D341Med (cell line): ENCODE results near the gene SMIM13.

Experiments
- DNase-seq: peaks from one replicate; pipeline ENCODE4 v3.0.0; 2012; ENCODE audit warnings: low spot score

SMIM13 gene

DNA sequence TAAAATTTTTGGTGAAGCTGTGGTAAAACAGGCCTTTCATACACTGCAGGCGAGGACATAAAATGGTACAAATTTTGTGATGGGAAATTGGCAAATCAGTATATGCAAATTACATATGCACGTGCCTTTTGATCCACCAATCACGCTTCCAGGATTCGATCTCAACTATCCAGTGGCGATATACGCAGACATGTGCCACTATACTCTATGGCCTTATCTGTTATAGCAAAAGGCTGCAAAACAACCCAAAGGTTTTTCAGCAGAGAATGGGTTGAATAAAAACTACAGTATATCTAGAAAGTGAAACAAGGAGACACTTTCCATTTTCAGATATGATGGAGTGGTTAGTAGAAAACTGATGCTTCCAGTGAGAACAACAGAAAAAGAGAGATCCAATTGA, 59.8 kb downstream of the SMIM13 start:
- no peak for DNase-seq

DNA sequence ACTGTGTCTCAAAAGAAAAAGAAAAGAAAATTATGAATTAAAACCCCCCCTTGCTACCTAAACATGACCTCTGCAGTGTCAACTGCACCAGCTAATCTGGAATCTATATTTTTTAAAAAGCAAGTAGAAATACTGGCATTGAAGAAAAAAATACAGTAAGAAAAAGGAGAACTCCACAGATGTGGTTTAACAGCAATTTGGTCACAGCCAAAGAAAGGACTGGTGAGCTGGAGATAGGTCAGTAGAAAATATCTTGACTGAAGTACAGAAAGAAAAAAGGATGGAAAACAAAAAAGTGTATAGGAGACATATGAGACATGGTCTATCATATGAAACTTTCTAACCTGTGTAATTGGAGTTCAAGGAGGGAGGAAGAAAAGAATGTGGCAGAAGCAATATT, 62.0 kb downstream of the SMIM13 start:
- no peak for DNase-seq

DNA sequence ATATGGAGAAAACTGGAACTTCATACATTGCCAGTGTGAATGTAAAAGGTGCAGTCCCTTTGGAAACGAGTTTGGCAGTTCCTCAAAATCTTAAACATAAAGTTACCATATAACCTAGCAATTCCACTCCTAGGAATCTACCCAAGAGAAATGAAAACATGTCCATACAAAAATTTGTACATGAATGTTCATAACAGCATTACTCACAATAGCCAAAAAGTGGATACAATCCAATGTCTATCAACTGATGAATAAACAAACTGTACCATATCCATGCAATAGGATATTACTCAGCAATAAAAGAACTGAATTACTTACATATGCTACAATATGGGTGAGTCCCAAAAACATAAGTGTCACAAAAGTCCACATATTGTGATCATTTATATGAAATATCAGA, 66.6 kb downstream of the SMIM13 start:
- no peak for DNase-seq

DNA sequence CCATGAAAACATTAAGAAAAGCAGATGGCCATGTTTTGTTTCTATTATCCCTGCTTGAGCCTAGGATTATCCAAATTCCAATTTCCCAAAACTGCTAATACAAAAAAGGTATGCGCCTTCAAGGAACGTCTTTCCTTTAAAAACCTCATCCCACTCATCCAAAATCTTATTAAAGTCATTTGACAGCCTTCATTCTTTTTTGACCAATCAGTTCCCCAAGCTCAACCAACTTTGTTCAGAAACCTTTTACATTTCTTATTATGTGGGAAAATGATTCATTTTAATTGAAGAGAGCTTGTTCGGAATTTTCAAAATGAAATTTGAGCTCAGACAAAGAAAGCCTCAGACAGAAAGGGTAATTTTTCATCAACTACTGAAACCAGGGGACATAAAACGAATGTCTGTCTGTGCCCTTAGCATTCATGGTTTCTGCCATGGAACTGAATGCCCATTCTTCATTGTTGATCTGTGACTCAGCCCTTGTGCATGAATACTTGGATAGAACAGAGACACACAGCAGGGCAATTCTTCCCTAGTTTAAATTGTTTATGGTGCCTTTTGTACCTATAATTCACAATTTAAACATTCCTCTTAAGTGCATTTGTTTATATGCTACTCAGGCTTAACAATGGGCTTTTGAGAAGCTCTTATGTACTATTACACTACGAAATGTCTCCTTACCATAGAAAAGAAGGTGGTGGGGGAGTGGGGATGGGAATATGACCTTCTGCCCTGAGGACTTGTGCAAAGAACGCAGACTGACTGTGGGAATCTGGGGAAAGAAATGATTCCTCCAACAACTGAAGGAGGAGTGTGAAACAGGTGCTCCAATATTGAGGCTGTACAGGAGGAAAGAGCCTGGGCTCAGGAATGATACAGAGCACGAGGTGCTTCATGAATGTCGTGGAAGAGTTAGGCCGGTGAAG, 67.7 kb downstream of the SMIM13 start:
- DNase-seq = no peak

DNA sequence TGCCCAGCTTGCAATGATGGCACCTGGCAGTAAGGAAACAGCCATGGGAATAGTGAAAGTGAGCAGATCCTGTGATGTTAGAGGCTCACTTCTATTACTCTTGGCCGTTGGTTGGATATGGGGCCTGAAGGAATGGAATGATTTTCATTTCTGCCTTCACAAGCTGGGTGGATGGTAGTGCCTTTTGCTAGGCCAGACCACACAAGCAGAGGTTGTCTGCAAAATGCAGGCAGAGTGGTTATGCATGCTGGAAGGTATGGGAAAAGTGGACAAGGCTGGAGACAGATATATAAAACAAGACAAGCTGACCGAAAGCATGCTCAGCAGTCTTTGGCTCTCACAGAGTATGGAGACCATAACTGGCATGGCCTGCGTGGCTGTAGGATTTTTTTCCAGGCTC, 68.6 kb downstream of the SMIM13 start:
- DNase-seq = no peak

DNA sequence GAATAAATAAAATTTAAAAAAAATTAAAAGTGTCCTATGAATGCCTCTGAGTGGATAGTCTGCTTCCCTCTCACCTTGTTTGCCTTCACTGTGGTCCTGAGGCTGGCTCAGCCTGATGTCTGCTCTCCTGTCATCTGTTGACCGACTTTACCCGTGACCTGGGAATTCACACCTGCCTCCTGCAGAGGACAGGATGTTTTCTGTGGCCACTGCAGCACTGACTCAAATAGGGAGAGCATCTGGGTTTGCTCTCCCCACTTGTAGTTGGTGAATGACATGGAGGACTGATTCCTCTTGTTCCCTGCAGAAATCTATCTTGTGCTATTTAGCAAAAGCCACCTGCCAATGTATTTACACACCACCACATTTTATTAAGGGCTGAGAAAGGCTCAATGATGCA, 70.3 kb downstream of the SMIM13 start:
- no peak for DNase-seq

DNA sequence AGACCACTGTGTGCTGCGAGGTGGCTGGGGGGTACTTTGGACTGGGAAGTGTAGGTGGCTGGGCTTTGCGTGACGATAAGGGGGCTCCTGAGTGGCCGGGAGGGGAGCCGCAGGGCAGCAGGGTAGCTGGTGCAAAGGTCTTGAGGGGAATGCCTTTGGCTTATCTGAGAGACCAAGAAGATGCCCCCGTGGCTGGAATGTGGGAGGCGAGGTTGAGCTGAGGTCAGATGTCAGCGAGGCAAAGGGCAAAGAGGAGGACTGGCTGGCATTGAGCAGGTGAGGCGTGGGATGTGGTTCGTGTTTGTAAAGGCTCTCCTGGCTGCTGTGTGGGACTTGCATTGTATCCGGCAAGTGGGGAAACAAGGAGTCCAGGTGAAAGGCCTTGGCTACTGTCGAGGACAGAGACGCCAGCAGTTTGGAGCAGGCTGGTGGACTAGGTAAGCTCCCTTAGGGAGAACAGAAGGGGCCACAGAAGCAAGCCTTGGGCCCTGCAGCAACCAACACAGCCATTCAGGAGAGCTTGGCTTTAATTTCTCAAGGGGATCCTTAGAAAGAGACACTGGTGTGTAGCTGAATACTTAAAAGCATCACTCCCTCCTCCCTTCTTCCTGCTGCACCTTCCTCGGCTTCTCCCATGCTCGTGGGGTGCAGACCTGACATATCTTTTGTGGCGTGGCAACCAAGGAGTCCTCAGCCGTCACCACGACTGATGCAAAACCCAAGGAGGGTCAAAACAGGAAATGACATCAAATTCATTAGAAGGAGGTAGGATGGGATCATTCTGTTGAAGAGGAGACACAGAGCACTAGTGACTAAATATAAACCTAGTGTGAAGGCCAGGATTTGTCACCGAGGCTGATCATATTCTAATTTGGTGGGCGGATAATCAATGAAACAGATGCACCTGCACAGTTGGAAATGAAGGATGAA, 71.3 kb downstream of the SMIM13 start:
- no peak for DNase-seq

DNA sequence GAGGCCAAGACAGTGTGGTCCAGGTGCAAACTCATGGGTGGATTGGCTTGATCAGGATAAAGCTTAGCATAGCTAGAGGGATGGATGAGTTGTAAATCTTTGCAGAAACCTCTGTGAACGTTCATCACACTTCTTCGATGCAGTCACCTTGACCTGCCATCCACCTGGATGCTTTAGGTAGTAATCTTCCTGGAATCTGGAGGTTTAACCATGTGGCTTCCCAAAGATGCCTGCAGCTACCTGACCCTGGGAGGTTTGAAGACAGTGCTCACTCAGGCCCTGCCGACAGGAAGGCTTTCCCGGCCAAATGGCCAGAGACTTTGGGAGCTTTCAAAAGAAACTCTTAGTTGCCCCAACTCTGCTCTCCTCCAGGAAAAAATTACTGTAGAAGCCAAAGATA, 73.3 kb downstream of the SMIM13 start:
- no peak for DNase-seq

DNA sequence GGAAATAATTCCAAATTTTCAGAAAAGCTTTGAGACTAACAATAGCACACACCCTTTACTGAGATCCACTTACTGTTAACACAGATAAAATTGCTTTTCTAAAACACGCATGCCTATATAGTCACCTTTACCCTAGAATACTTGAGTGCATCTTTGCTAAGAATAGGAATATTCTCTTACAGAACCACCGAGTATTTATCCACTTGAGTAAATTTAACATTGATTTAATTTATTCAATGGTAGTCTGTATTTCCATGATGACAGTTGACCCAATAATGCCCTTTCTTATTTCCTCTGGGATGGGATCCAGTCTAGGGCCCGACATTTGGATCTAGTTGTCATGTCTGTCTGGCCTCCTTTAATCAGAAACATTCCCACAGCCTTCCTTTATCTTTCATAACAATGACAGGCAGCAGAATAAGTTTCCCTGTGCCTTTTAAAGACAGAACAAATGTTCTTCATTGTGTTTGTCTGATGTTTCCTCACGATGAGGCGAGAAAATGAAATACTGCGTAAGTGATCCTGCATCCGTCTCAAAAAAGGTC, 74.5 kb downstream of the SMIM13 start:
- DNase-seq = no peak

DNA sequence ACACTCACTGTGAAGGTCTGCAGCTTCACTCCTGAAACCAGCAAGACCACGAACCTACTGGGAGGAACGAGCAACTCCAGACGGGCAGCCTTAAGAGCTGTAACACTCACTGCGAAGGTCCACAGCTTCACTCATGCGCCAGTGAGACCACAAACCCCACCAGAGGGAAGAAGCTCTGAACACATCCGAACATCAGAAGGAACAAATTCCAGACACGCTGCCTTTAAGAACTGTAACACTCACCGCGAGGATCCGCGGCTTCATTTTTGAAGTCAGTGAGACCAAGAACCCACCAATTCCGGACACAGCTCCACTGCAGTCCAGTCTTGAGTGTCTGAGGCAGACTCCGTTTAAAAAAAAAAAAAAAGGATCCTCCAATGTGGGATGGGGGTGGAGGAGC, 78.3 kb downstream of the SMIM13 start:
- DNase-seq = no peak

DNA sequence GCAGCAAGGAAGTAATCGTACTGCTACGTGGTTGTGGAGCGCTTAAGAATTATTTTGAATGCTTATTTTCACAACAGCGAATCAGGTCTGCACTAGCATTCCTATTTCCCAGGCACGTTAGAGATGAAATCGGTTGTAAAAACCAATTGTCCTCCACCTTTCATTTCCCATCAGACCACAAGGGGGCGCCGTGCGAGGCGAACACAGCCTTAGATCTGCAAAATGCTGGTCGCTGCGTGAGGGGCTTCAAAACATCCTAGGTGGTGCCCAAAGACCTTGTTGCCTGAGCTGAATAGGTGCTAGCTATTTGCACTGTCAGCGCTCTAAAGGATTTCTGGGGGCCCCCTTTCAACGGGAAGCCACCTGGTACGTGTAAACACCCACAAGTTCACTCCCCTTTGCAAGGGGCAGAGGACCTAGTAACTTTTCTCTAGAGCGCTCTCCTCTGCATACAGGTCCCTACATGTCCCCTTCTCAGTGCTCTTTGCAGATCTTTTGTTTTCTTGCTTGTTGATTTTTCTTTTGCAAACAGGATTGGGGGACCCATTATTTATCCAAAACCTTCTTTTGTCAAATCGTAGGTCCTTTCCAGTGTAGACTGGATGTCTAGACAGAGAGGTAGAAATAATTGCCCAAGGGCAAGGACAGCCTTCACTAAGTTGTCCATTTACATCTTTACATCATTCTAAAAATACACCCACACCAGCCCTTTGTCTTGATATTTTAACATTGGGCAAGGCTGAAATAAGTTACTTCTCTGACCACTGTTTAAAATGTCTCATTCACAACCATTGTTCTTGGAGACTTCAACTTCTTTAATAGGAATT, 79.1 kb downstream of the SMIM13 start:
- peak; percentile 70 for DNase-seq

DNA sequence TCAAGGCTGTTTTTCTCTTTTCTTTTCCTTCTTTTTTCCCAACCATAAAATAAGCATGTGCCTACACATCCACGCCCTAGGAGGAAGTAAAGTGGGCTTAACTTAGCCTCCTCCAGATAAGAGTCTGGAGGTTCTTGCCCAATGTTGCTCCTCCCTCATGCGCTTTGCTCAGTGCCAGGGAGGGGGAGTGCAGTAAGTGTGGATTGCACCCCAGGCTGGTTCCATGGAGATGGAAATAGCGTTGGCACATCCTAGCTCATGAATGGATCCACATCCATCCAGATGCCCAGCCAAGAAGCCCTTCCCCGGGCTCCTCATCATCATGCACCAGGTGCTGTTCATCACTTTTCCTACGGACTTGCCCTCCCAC, 80.6 kb downstream of the SMIM13 start:
- no peak for DNase-seq

DNA sequence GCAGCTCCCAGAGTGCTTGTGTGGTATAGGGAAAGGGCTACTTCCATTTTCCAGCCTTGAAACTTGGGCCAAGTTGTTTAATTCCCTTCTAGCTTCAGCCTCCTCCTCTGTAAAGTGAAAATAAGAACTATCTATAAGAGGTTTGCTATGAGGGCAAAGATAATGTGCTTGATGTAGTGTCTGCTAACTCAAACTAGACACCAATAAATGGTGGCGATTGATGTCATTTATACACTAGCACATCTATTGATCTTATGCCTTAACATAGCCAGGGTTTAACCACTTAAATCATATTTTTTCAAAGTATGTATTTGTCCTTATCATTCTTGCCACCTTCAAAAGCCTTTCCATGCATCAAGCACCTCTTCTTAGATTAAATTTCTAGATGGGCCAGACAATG, 83.6 kb downstream of the SMIM13 start:
- DNase-seq = no peak

DNA sequence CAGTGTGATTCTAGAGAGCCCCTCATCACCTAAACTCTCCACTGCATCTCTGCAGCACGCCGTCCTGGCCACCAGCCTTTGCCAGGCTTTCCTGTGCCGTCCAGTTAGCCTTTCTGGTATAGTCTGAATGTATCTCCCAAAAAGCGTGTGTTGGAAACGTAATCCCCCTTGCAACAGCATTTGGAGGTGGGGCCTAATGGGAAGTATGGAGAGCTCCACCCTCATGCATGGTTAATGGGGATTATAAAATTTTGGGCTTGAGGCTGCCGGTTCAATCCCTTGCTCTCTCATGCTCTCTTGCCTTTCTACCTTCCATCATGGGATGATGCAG, 85.4 kb downstream of the SMIM13 start:
- DNase-seq = no peak

DNA sequence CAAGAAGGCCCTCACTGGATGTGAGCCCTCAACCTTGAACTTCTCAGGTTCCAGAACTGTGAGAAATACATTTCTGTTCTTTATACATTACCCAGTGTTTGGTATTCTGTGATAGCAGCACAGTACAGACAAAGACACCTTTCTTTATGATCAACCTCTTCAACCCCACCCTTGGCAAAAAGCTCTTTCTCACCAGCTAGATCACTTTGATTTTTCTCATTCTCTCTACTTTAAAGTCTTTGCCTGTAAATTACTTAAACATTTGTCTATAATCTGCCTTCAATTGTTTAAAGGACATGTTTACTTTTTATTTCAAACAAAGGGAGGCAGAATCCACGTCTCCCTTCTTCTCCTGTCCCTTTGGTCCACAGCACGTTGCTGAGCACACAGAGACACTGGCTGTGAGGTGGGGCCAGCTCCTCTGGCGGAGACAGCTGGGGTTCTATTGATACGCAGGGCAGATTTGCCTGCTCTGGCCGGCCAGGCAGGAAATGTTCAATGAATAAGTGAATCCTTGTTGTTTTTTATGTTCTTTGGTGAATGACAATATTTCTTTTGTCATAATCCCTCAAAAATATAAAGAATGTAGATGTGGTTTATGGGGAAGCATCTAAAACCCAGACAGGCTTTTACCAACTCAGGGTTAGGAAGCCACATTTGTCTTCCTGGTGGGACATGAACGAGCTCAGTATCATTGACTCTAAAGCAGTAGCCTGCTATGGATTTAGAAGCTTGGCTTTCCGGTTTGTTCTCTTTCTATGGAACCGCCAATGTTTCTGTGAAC, 86.0 kb downstream of the SMIM13 start:
- no peak for DNase-seq

DNA sequence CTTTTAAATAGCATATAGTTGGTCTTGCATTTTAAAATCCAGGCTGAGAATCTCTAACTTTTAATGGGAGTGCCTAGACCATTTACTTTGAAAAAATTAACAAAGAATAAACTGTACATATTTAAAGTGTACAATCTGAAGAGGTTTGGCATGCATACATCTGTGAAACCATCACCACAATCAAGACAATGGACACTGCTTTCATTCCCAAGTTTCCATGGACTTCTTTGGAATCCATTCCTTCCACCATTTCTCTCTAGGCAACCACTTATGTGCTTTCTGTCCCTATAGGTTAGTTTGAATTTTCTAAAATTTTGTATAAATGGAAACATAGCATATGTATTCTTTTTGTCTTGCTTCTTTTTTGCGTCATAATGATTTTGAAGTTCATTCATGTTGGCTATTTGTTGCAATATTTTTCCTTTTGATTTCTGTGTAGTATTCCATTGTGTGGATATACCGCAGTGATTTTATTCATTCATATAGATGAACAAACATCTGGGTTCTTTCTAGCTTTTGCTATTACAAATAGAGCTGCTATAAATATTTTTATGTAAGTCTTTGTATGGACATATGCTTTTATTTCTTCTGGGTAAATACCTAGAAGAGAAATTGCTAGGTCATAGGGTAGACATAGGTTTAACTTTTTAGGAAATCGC, 88.0 kb downstream of the SMIM13 start:
- no peak for DNase-seq

DNA sequence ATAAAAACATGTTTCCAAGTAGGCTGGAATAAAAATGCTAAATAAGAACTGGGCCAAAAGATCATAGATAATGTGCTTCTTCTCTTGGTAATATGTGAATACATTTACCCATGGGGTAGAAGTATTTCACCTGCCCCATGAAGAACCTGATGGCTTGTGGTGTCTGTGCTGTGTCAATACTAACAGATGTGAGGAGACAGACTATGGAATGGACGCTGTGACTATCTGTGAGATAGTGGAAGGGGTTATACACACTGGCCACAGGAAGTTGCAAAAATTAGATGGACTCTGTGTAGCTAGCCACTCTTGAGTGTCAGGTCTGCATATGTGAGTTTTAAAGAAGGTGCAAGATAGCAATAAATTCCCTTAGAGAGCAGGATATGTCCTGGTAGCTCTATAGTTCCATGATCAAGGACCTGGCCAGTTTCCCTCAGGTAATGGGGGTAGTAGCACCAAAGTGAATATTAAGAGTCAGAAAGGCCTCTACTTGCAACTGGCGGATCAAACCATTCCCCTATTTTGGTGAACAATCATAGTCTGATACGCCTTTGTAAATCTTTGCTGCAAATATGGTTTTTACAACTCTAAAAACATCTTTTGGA, 90.2 kb downstream of the SMIM13 start:
- DNase-seq = no peak

DNA sequence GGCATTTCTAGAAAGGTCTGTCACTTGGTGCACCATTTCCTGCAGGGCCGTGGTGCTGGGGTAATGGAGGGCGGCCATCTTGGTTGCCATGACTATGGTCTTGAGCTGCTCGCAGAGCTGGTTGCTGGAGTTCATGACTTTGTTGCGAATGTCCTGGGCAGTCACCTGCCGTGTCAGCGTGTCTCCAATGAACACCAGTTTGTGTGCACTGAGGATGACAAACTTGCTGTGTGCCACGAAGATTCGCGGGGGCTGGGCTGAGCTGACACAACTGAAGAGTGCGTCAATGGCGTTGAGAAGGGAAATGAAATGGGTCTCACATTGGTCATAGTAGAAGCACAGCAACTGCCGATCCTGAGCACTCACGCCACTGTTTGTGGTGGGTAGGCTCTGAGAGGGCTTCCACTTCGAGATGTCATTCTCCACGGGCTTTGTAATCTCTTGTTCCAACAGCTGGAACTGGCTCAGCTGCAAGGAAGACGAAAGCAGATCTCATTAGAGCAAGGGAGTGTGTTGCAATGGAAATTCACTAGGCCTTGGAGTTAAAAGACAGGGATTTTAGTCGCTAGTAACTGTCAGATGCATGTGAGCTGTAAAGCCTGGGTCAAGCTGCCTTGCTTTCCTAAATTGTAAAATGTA, 91.7 kb downstream of the SMIM13 start:
- DNase-seq = no peak

DNA sequence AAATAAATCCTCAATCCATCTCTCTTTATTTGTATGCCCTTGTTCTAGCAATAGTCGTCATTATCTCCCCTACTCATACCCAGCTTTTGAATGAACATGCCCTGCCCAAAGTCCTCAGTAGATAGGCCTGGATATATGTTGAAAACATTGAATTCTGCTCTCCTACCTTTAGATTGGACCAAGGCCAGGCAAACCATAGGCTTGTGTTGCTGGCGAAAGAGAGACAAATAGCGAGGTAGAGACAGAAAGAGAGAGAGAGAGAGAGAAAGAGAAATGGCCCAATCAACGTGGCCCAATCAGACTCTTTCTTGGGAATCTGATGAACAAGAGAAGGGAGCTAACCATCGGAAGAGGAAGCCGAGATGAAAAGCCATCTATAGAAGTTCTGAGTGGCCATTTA, 93.7 kb downstream of the SMIM13 start:
- DNase-seq = no peak
